ENCODE measurements around the gene ISM1.

The ISM1 gene

DNA sequence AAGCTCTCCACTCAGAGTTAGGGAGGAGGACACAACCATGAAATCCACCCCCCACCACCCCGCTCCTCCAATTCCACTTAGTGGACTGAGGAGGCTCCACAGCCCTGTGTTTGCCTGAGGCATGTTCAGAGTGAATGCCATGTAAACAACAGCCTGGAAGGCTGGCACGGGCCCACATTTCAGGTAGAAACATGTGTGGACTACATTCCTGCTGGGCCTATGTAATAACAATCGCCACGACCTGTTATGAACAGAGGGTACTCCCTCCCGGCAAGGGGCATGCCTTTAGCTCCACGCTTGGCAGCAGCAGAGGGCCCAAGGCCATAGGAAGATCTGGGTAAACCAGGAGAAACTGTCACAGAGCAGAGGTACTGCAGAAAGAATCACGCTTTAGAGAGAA, 65.5 kb downstream of the ISM1 start:
- TF ChIP-seq, protein P1, sequence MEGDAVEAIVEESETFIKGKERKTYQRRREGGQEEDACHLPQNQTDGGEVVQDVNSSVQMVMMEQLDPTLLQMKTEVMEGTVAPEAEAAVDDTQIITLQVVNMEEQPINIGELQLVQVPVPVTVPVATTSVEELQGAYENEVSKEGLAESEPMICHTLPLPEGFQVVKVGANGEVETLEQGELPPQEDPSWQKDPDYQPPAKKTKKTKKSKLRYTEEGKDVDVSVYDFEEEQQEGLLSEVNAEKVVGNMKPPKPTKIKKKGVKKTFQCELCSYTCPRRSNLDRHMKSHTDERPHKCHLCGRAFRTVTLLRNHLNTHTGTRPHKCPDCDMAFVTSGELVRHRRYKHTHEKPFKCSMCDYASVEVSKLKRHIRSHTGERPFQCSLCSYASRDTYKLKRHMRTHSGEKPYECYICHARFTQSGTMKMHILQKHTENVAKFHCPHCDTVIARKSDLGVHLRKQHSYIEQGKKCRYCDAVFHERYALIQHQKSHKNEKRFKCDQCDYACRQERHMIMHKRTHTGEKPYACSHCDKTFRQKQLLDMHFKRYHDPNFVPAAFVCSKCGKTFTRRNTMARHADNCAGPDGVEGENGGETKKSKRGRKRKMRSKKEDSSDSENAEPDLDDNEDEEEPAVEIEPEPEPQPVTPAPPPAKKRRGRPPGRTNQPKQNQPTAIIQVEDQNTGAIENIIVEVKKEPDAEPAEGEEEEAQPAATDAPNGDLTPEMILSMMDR (IDR thresholded peaks at IDR 0.05; ENCODE audit: low read depth, low read length, missing control alignments) = no peak

DNA sequence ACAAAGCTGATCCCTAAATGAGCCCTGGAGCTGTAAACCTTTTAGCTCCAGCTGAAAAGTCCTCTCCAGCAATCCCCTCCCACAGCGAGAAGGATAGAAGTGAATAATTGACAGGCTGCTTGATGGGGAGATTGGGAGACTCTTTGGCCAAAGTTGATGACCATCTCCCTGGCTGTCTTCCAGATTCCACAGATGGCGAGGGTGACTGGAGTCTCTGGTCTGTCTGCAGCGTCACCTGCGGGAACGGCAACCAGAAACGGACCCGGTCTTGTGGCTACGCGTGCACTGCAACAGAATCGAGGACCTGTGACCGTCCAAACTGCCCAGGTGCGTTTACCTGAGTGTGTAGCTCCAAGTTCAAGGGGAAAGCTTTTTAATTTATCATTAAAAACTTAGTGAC, 67.3 kb downstream of the ISM1 start:
- TF ChIP-seq, protein P1 (IDR thresholded peaks at IDR 0.05; ENCODE audit: low read depth, low read length, missing control alignments) = no peak
- DNase-seq (ENCODE audit: low read depth) = no peak
- H3K4me3 ChIP-seq (ENCODE audit: low read depth, low read length) = no peak overlapping the region

More for the DNA sequence above, 65.5 kb downstream of the ISM1 start:
- DNase-seq (ENCODE audit: low read depth) = no peak
- H3K4me3 ChIP-seq (ENCODE audit: low read depth, low read length) = no peak overlapping the region

DNA sequence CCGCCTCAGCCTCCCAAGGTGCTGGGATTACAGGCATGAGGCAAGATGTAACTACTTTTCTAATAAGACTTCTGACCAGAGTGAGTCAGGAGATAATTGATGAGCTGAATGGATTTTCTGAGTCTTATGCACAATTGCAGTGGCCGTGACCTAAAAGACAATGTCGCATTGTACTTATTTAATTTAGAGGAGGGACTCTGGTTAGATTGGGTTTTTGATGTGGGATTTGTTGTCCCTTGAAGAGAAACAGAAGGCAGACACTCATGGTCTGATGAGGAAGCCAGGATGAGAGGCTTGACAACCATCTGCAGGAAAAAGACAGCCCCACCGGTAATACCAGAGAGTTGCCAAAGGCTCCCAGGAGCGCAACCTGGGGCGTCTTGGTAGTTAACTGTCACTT, 68.0 kb downstream of the ISM1 start:
- no peak for DNase-seq (ENCODE audit: low read depth)
- H3K4me3 ChIP-seq (ENCODE audit: low read depth, low read length) = no peak overlapping the region
- TF ChIP-seq, protein P1 (IDR thresholded peaks at IDR 0.05; ENCODE audit: low read depth, low read length, missing control alignments) = no peak

DNA sequence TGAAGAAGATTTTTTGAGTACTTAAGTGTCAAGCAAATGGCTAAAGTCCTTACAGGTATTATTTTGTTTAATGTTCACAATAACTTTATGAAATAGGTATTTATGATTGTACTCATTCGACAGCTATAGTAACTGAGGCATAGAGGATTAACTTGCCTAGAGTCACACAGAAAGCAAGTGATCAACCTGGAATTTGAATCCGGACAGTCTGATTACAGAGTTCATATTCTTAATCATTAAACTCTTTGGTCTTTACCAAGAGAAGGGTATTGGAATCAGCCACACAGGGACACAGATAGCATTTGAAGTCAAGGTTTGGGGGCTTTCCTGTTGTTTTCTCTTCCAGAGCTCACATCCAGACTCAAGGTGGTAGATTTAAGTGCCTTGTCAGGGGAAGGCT, 69.7 kb downstream of the ISM1 start:
- DNase-seq (ENCODE audit: low read depth) = no peak
- H3K4me3 ChIP-seq (ENCODE audit: low read depth, low read length) = no peak overlapping the region
- TF ChIP-seq, protein P1 (IDR thresholded peaks at IDR 0.05; ENCODE audit: low read depth, low read length, missing control alignments) = no peak

DNA sequence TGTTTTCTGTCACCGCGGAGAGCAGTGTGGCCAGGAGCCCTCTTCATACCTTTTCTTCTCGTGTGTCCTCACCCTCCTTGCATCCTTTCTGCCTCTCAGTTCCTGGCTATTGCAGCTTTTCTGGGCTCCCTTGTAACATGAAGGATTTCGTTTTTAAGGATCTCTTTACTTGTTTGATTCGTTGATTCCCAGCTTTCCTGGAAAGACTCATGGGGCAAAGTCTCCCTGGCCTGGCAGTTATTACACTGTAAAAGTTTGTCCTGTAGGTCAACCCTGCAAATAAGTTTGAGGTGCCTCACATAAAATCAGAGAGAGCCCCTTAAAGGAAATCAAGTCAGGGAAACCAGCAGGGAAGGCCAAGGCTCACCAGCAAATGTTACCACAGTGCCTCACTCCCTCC, 70.1 kb downstream of the ISM1 start:
- no peak overlapping the region for H3K4me3 ChIP-seq (ENCODE audit: low read depth, low read length)
- no peak for DNase-seq (ENCODE audit: low read depth)
- TF ChIP-seq, protein P1 (IDR thresholded peaks at IDR 0.05; ENCODE audit: low read depth, low read length, missing control alignments) = no peak

DNA sequence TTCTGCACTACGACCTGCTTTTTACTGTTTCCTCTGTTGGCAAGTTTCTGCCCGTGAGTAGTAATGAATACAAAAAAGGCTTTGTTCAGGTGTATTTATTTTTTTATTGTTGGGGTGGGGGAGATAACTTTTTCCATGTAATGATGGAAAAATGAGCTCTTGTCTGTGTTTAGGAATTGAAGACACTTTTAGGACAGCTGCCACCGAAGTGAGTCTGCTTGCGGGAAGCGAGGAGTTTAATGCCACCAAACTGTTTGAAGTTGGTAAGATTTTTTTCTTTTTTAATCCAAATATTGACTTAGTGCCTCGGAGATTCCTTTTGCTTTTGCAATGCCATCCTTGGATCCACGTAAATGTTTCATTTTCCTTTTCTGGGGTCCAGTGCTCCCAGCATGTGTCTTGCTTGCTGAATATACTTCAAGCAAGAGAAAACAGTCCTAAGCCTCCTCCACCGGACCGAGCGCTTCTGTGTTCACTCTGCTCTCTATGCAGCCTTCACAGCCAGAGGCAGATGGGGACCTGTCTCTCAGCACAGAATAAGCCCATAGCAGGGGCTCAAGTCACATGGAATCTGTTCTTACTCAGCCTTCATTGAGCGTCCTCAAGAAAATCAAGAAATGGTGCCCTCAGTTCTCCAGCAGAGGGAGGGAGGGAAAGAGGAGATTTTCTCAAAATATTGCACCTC, 71.3 kb downstream of the ISM1 start:
- TF ChIP-seq, protein P1 (IDR thresholded peaks at IDR 0.05; ENCODE audit: low read depth, low read length, missing control alignments) = no peak
- no peak overlapping the region for H3K4me3 ChIP-seq (ENCODE audit: low read depth, low read length)
- DNase-seq (ENCODE audit: low read depth) = no peak

DNA sequence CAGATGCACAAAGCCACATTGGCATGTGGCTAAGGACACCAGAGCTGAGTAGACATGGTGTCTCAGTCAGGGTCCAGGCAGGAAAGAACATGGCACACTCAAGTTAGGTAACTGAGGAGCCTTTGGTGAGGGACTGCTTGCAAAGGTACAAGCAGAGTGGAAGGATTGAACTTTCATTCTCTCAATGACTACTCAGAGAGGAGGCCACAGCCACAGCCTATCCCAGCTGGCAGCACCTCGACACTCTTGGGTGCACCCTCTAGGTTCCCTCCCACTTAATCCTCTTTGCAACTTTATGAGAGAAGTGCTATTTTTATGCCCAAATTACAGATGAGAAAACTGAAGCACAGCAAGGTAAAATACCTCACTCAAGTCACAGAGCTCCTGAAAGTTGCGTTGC, 73.4 kb downstream of the ISM1 start:
- no peak overlapping the region for H3K4me3 ChIP-seq (ENCODE audit: low read depth, low read length)
- TF ChIP-seq, protein P1 (IDR thresholded peaks at IDR 0.05; ENCODE audit: low read depth, low read length, missing control alignments) = no peak
- DNase-seq (ENCODE audit: low read depth) = no peak

Measured in GM12864 (cell line).